Endothelial cell of umbilical vein (primary cell): ENCODE results near the gene ATF3. TPM values are rescaled to one million over a fixed set of nuclear protein-coding genes. Genes with fewer than 3 reads are reported as not detected.

Source experiments
- BruUV-seq: library from RNA; stranded (reverse); fragments of 400-500 nt; replicated peaks from 2 replicates; lab custom pipeline; 2021; lab: Mats Ljungman, UMichigan
- CTCF ChIA-PET: fragments of 300-600, 350-600 bp; sonication (Branson Sonifier 250); formaldehyde crosslinking; loops from one replicate; lab custom pipeline; 2021; ENCODE audit warnings: antibody characterized with exemption, inconsistent platforms; lab: Charles Lee
- POLR2A ChIA-PET: fragments of 300-600, 350-600 bp; sonication (Branson Sonifier 250); formaldehyde crosslinking; loops from one replicate; lab custom pipeline; 2021; ENCODE audit warnings: antibody characterized with exemption, inconsistent platforms; lab: Charles Lee
- DNase-seq: peaks from one replicate; pipeline ENCODE4 v3.0.0-alpha.2; 2011; ENCODE audit warnings: low read depth, low spot score
- FAIRE-seq: peaks from 2 replicates; lab custom pipeline; 2011; peaks lifted over from hg19 to GRCh38; lab: Jason Lieb, UNC
- H2AFZ ChIP-seq: 2 replicates; pipeline ENCODE4 v1.6.0; 2012; ENCODE audit warnings: low read depth, low read length, control low read depth, inconsistent platforms
- H3K27ac ChIP-seq: 2 replicates; pipeline ENCODE4 v1.5.1; 2011; ENCODE audit warnings: low read depth, mild to moderate bottlenecking, control low read depth, low read length, moderate library complexity; ENCODE audit not compliant: insufficient read depth
- H3K27me3 ChIP-seq, 2 experiments: 2 replicates each; pipeline versions ENCODE4 v1.6.0 to v1.6.1; 2011; ENCODE audit warnings: low read length in 2 of 2, mixed read lengths in 1 of 2; ENCODE audit not compliant: control insufficient read depth in 2 of 2, insufficient read depth in 2 of 2
- H3K36me3 ChIP-seq, 2 experiments: 2 replicates in 1 of 2; 3 replicates in 1 of 2; pipeline ENCODE4 v1.5.1; 2011; ENCODE audit warnings: low read length in 2 of 2, mild to moderate bottlenecking in 1 of 2, moderate library complexity in 1 of 2; ENCODE audit not compliant: control insufficient read depth in 2 of 2, insufficient read depth in 2 of 2; ENCODE audit errors: extremely low read depth in 1 of 2
- H3K4me1 ChIP-seq: 3 replicates; pipeline ENCODE4 v1.5.1; 2011; ENCODE audit warnings: mild to moderate bottlenecking, low read length; ENCODE audit not compliant: control insufficient read depth, insufficient read depth; ENCODE audit errors: extremely low read depth
- H3K4me2 ChIP-seq: 2 replicates; pipeline ENCODE4 v1.6.1; 2011; ENCODE audit warnings: low read length, control low read depth, mixed read lengths; ENCODE audit not compliant: insufficient read depth
- H3K4me3 ChIP-seq, 3 experiments: fragments of 200-600 bp in 1 of 3; sonication (generic), shearing (Covaris generic) in 1 of 3; replicated peaks in 1 of 3; 2 replicates each; pipeline ENCODE4 v1.5.1; 2011 to 2016; ENCODE audit warnings: control low read depth in 3 of 3, low read length in 3 of 3, mild to moderate bottlenecking in 2 of 3, inconsistent platforms in 1 of 3, low read depth in 1 of 3, moderate library complexity in 1 of 3; ENCODE audit not compliant: insufficient read depth in 1 of 3
- H3K79me2 ChIP-seq: 2 replicates; pipeline ENCODE4 v1.6.0; 2012; ENCODE audit warnings: low read length, inconsistent platforms; ENCODE audit not compliant: control insufficient read depth, insufficient read depth
- H3K9ac ChIP-seq: replicated peaks from 2 replicates; pipeline ENCODE3; 2011; ENCODE audit warnings: low read length, control low read depth; ENCODE audit not compliant: insufficient read depth; ENCODE audit errors: extremely low read depth
- H3K9me1 ChIP-seq: replicated peaks from 3 replicates; pipeline ENCODE4 v1.6.0; 2011; ENCODE audit warnings: mild to moderate bottlenecking, low read length; ENCODE audit not compliant: control insufficient read depth, insufficient read depth; ENCODE audit errors: extremely low read depth
- H3K9me3 ChIP-seq: replicated peaks from 2 replicates; pipeline ENCODE4 v1.5.1; 2012; ENCODE audit warnings: low read length, inconsistent platforms; ENCODE audit not compliant: control insufficient read depth, insufficient read depth
- H4K20me1 ChIP-seq: replicated peaks from 2 replicates; pipeline ENCODE3; 2011; ENCODE audit warnings: mild to moderate bottlenecking, low read length; ENCODE audit not compliant: control insufficient read depth, insufficient read depth; ENCODE audit errors: extremely low read depth
- EZH2 ChIP-seq: IDR thresholded peaks from 2 replicates; pipeline ENCODE4 v1.6.1; 2012; ENCODE audit warnings: borderline replicate concordance, low read depth, mild to moderate bottlenecking, moderate library complexity, low read length, inconsistent platforms; ENCODE audit not compliant: severe bottlenecking
- FOS ChIP-seq: IDR thresholded peaks from 2 replicates; pipeline ENCODE4 v1.6.1; 2011; ENCODE audit warnings: mild to moderate bottlenecking, low read length, moderate library complexity, borderline replicate concordance; ENCODE audit not compliant: insufficient read depth
- GATA2 ChIP-seq: IDR thresholded peaks from 2 replicates; pipeline ENCODE4 v1.7.0; 2011; ENCODE audit warnings: low read depth, mild to moderate bottlenecking, moderate library complexity, mixed read lengths, low read length; ENCODE audit not compliant: insufficient read length, insufficient read depth
- JUN ChIP-seq: IDR thresholded peaks from 2 replicates; pipeline ENCODE4 v1.6.1; 2011; ENCODE audit warnings: borderline replicate concordance, low read depth; ENCODE audit not compliant: insufficient read length, insufficient read depth
- MYC ChIP-seq: IDR thresholded peaks from one replicate; pipeline ENCODE4 v1.6.1; 2011; ENCODE audit warnings: mild to moderate bottlenecking, low read depth, low read length
- POLR2A ChIP-seq: IDR thresholded peaks from 2 replicates; pipeline ENCODE4 v1.6.1; 2012; ENCODE audit warnings: low read depth, mild to moderate bottlenecking, control low read depth, low read length
- POLR2AphosphoS5 ChIP-seq: IDR thresholded peaks from 2 replicates; pipeline ENCODE4 v1.6.1; 2012; ENCODE audit warnings: low read depth, mild to moderate bottlenecking, control low read depth, low read length, moderate library complexity; ENCODE audit not compliant: insufficient read depth
- dilution Hi-C: fragments of 300-500 bp; cut with MboI; formaldehyde crosslinking; loops from one replicate; pipeline ENCODE4 v1.15.0; 2019; ENCODE audit warnings: low sequenced_read_pairs; ENCODE audit not compliant: extremely low pct_ligation_motif_present
- intact Hi-C: fragments of 100-400 bp; cut with micrococcal nuclease; formaldehyde crosslinking; loops from one replicate; pipeline ENCODE4 v1.10.0; 2022
- polyA plus RNA-seq, 4 experiments: library from polyadenylated mRNA; depleted of rRNA in 3 of 4; stranded (reverse) in 3 of 4; unstranded in 1 of 4; fragments of >200 nt; gene quantifications; 2 replicates each; pipeline versions ENCODE4 v1.2.1 to v1.2.3, GENCODE V29; 2011 to 2012; ENCODE audit warnings: missing spikeins in 1 of 4
- total RNA-seq: library from RNA; stranded (reverse); gene quantifications from 2 replicates; pipeline ENCODE4 v1.2.3, GENCODE V29; 2021
- TF ChIP-seq, protein P1 (sequence below), 2 donors: IDR thresholded peaks; 1 replicate in 1 of 2; 2 replicates in 1 of 2; pipeline ENCODE4 v1.5.1; 2011; ENCODE audit warnings: low read length in 2 of 2, mild to moderate bottlenecking in 2 of 2, moderate library complexity in 2 of 2, control low read depth in 1 of 2, inconsistent platforms in 1 of 2, low read depth in 1 of 2; ENCODE audit not compliant: insufficient read depth in 1 of 2; ENCODE audit errors: extremely low read depth in 1 of 2
- TF ChIP-seq, protein P2 (sequence below): IDR thresholded peaks from 2 replicates; pipeline ENCODE4 v1.6.1; 2011; ENCODE audit not compliant: insufficient read depth, insufficient read length

The ATF3 gene
- total and polyA plus RNA-seq, 2 donors (not counting 3 experiments of a cell fraction or from before 2014, with no cell fraction given), result 6.1 to 17.1 TPM

DNA sequence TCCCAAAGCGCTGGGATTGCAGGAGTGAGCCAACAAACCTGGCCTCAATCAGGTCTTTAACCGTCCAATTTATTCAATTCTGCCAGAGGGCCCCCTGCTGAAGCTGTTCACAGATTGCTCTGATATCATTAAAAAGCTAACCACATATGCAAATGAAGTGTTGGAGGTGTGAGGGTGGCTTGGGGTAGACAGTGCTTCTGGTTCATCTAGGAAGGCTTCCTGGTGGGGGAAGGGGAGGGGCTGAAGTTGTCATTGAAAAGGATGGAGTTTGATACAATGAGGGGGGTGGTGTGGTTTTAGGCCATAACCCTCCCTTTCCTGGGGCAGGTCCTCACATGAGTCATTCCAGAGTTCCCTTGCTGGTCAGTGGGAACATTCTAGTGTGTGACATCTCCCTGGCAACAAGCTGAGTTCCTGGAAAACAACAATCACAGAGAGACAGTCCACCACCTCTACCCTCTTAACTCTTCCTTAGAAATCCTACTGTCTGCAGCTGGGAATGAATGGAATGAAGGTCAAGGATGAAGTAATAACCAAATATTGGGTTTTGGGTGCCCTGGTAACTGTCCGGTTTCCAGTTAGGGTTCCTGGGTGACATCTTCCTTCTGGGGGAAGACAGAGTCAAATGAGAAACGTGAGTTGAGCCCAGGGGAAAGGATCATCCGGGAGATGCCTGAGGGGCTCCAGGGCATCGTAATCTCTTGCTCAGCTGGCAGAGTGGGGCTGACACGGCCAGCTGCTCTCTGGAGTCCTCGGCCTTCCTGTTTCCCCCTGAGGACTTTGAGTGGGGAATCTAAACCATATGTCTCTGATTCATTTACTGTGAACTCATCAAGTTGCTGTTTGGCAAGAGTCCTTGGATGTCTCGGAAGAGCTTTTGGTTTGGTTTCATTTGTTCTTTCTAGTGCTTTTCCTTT lies 58.9 kb downstream of the ATF3 start:
- H3K27me3 ChIP-seq, result peaks cover 17 to 19% of the 10 kb centered on the region in 2 experiments
- peaks cover 27% of the 10 kb centered on the region for H3K4me1 ChIP-seq
- dilution Hi-C loops (no loop called here), intact Hi-C loops (loop anchor here (1.0 to 2.0 kb wide), 4 partner anchors 33 to 189 kb away; no protein-coding TSS in a partner anchor)
- H3K9me1 ChIP-seq, result no peaks in the 10 kb centered on the region
- H2AFZ ChIP-seq, result no peak overlapping the region
- H3K27ac ChIP-seq, result peak overlapping the region; percentile 93
- H3K4me3 ChIP-seq, result no peak overlapping the region
- TF ChIP-seq POLR2AphosphoS5, result peak; percentile 47
- TF ChIP-seq JUN, result peak; percentile 88
- no peak for TF ChIP-seq POLR2A
- TF ChIP-seq MYC, result no peak
- peak; percentile 48 for TF ChIP-seq GATA2
- TF ChIP-seq FOS, result peak; percentile 82
- TF ChIP-seq, protein P1, sequence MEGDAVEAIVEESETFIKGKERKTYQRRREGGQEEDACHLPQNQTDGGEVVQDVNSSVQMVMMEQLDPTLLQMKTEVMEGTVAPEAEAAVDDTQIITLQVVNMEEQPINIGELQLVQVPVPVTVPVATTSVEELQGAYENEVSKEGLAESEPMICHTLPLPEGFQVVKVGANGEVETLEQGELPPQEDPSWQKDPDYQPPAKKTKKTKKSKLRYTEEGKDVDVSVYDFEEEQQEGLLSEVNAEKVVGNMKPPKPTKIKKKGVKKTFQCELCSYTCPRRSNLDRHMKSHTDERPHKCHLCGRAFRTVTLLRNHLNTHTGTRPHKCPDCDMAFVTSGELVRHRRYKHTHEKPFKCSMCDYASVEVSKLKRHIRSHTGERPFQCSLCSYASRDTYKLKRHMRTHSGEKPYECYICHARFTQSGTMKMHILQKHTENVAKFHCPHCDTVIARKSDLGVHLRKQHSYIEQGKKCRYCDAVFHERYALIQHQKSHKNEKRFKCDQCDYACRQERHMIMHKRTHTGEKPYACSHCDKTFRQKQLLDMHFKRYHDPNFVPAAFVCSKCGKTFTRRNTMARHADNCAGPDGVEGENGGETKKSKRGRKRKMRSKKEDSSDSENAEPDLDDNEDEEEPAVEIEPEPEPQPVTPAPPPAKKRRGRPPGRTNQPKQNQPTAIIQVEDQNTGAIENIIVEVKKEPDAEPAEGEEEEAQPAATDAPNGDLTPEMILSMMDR (IDR thresholded peaks at IDR 0.05; ENCODE audit: extremely low read depth in 1 of 2, insufficient read depth in 1 of 2, low read depth in 1 of 2, low read length in 2 of 2), result no peak
- TF ChIP-seq EZH2, result no peak
- TF ChIP-seq, protein P2, sequence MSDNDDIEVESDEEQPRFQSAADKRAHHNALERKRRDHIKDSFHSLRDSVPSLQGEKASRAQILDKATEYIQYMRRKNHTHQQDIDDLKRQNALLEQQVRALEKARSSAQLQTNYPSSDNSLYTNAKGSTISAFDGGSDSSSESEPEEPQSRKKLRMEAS, result no peak
- ChIA-PET CTCF (interaction anchor here (0.6 to 3.0 kb wide), 20 partner anchors 10 to 604 kb away, joined by 3 to 31 read pairs (median 4); partner anchors contain the start of gene ATF3), POLR2A (interaction anchor here (2.8 kb wide), 1 partner anchor 59 kb away, joined by 13 read pairs; the partner anchor contains the start of gene ATF3)
- H3K36me3 ChIP-seq, result no peaks in the 10 kb centered on the region
- H3K79me2 ChIP-seq, result no peaks in the 10 kb centered on the region
- H3K4me2 ChIP-seq, result peak overlapping the region; percentile 57
- BruUV-seq, result TSS peak; percentile 33
- no peaks in the 10 kb centered on the region for H3K9me3 ChIP-seq
- FAIRE-seq, result peak; percentile 95
- H4K20me1 ChIP-seq, result no peaks in the 10 kb centered on the region
- peak overlapping the region; percentile 68 for H3K9ac ChIP-seq
- DNase-seq, result peak; percentile 77
